D721Med (cell line): ENCODE measurements around the gene CYP21A2.
A peak's percentile ranks its signal among the peaks of the same experiment; 100 is the strongest.

Experiments used
- DNase-seq: peaks from one replicate; pipeline ENCODE4 v3.0.0; 2011; ENCODE audit warnings: low spot score; ENCODE audit not compliant: insufficient read length
- FAIRE-seq: peaks from 2 replicates; lab custom pipeline; 2011; peaks lifted over from hg19 to GRCh38; lab: Jason Lieb, UNC
- TF ChIP-seq, protein P1 (sequence below): IDR thresholded peaks from 2 replicates; pipeline ENCODE4 v1.5.1; 2012; ENCODE audit warnings: mild to moderate bottlenecking, control low read depth; ENCODE audit not compliant: insufficient read depth; ENCODE audit errors: missing control alignments

Gene CYP21A2

GRCh38 chr6:32084780-32085179 lies 46.6 kb downstream of the CYP21A2 start:
- DNase-seq: no peak
- FAIRE-seq: no peak

GRCh38 chr6:32085759-32086459 lies 47.7 kb downstream of the CYP21A2 start:
- DNase-seq (no peak), FAIRE-seq (no peak)
- TF ChIP-seq, protein P1, sequence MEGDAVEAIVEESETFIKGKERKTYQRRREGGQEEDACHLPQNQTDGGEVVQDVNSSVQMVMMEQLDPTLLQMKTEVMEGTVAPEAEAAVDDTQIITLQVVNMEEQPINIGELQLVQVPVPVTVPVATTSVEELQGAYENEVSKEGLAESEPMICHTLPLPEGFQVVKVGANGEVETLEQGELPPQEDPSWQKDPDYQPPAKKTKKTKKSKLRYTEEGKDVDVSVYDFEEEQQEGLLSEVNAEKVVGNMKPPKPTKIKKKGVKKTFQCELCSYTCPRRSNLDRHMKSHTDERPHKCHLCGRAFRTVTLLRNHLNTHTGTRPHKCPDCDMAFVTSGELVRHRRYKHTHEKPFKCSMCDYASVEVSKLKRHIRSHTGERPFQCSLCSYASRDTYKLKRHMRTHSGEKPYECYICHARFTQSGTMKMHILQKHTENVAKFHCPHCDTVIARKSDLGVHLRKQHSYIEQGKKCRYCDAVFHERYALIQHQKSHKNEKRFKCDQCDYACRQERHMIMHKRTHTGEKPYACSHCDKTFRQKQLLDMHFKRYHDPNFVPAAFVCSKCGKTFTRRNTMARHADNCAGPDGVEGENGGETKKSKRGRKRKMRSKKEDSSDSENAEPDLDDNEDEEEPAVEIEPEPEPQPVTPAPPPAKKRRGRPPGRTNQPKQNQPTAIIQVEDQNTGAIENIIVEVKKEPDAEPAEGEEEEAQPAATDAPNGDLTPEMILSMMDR: no peak

More at GRCh38 chr6:32084780-32085179, 46.6 kb downstream of the CYP21A2 start:
- TF ChIP-seq, protein P1: no peak

DNA sequence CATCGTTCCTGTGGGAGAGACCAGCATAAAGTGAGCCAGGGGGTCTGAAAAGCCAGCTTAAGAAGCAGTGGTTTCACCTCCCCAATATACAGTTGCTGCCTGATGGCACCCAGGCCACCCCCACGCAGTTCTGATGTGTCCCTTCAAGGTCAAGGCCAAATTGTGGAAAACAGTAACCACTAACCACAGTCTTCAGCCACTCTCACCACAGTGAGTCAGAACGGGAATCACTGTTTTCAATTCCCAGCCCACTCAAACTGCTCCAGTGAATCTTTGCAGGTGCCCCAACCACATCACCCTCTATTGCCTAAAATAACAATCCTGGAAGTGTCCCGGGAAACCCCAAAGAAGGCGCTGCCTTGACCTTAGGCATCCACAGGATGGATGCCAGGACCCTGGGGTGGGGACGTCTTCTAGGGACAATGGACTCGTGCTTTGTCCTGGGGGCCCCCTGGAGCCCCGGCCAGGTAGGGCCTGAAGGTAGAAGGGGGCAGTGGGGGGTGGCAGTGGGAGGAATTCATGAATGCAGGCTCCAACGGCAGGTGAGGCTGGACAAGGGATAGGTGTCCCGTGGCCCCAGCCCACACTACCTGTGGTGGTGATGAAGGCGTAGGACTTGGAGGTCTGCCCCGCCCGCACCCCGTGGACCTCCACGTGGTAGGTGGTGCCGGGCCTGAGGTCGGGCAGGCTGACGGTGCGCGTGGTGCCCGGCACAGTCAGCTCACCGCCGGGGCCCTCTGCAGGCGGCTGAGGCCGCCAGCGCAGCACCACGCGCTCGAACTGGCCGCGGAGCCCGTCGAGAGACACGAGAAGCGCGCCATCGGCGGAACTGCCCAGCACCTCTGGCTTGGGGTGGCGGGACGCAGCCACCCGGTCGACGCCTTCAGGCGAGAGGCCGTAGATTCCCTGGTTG lies 48.7 kb downstream of the CYP21A2 start:
- FAIRE-seq (no peak), DNase-seq (no peak)
- TF ChIP-seq, protein P1: no peak

- TF ChIP-seq, protein P1: peak; percentile 45
- DNase-seq (peak; percentile 50), FAIRE-seq (no peak)
Observed at GRCh38 chr6:32087574-32088486, 49.6 kb downstream of the CYP21A2 start.

DNA sequence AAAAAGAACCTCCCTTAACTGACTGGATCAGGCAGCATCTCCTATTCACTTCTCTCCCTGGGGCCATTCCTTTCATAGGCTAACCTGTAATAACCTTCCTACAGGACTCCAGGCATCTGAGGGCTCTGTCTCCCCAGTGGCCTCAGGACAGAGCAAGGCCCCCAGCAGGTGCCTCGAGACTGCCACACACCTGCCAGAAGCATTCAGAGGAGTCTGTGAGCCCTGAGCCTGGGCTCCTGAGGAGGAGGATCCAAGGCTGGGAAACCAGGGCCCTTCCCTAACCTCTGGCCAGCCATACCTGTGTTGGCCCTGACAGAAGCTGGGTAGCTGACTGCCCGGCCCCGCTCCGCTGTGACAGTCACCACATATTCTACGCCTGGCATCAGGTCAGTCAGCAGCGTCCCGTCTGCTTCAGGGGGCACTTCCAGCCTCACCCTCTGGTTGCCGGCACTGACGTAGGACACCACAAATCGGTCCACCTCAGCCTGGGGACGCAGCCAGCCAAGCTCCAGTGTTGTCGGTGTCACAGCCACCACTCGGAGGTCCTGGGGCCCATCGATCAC lies 50.4 kb downstream of the CYP21A2 start:
- DNase-seq: no peak
- no peak for FAIRE-seq
- TF ChIP-seq, protein P1: no peak

DNA sequence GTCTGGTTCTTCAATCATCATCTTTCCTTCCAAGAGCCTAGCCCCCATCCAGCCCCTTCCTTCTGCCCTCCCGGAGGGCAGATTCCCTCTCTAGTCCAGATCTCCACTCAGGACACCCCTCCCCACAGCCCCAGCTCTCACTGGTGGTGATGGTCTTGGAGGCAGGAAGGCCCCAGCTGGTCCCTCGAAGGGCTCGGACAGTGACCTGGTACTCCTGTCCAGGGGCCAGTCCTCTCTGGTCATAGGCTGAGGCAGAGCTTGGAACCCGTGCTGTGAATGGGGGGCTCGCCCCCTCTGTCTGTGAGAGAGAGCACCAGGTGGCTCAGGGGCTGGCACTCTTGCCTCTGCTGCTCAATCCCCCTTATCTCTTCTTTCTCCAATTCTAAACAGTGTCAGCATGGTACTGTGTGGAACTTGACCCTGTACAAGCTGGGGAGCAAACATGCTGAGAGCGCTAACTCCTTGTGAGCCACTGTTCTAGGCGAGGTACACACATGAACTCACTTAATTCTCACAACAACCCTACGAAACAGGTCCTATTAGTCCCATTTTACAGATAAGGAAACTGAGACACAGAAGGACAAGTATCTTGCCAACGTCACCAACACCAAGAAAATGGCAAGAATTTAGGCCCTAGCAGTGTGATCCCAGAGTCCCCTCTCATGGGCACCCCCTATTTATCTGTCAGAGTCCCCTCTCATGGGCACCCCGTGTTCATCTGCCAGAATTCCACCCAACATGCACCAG lies 51.0 kb downstream of the CYP21A2 start:
- FAIRE-seq: no peak
- TF ChIP-seq, protein P1: no peak
- DNase-seq: no peak
